ENCODE measurements around the gene TXNRD2. TPM values are rescaled to one million over a fixed set of nuclear protein-coding genes. Genes with fewer than 3 reads are reported as not detected.

The TXNRD2 gene
- total RNA-seq, 1 experiment from 2014 or later = 22.9 TPM

DNA sequence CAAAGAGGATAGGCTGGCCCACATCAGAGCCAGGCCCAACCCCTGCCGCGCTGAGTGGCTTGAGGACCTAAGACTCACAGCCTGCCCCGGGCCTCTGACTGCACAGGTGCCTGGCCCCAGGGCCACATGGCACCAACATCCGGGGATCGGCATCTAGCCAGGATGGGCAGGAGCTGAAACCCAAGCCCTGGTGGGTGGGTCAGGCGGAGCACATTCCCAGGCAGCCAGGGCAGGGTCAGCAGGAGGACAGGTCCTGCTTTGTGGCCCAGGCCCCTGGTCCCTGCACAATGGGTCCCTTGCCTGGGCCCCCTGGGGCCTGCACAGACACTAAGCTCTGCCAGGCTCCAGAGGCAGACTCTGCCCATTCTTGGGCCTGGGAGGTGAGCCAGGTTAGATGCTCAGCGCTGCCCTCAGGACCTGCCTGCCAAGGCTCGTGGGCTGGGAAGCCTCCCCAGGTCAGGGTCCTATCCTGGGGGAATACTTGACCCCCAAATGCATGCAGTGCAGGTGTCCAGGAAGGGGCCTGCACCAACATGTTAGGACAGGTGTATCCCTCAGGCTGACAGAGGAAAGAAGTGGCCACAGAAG is 41.5 kb upstream of the TXNRD2 start:
- no peak overlapping the region for H2BK12ac ChIP-seq (ENCODE audit: insufficient read length, low read depth, low read length)
- no peak overlapping the region for H3K18ac ChIP-seq (ENCODE audit: insufficient read length, low read depth, low read length)
- H4K91ac ChIP-seq (ENCODE audit: insufficient read length, low read depth, low read length) = no peak overlapping the region
- TF ChIP-seq, protein P1, sequence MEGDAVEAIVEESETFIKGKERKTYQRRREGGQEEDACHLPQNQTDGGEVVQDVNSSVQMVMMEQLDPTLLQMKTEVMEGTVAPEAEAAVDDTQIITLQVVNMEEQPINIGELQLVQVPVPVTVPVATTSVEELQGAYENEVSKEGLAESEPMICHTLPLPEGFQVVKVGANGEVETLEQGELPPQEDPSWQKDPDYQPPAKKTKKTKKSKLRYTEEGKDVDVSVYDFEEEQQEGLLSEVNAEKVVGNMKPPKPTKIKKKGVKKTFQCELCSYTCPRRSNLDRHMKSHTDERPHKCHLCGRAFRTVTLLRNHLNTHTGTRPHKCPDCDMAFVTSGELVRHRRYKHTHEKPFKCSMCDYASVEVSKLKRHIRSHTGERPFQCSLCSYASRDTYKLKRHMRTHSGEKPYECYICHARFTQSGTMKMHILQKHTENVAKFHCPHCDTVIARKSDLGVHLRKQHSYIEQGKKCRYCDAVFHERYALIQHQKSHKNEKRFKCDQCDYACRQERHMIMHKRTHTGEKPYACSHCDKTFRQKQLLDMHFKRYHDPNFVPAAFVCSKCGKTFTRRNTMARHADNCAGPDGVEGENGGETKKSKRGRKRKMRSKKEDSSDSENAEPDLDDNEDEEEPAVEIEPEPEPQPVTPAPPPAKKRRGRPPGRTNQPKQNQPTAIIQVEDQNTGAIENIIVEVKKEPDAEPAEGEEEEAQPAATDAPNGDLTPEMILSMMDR (conservative IDR thresholded peaks at IDR 0.05) = no peak
- DNase-seq = no peak
- no peaks in the 10 kb centered on the region for H3K9me3 Mint-ChIP-seq
- no peak overlapping the region for H2BK15ac ChIP-seq (ENCODE audit: low read depth, low read length)
- no peaks in the 10 kb centered on the region for H3K27me3 Mint-ChIP-seq (ENCODE audit: low read depth)
- peaks cover 3% of the 10 kb centered on the region for H4K20me1 ChIP-seq (ENCODE audit: control insufficient read depth, insufficient read depth, insufficient read length)
- peaks cover 5 to 10% of the 10 kb centered on the region in 2 experiments; a peak in 3 of 4 replicates for H3K4me1 Mint-ChIP-seq
- no peak overlapping the region for H4K8ac ChIP-seq (replicated peaks; ENCODE audit: insufficient read length, low read depth, low read length)
- H3K4ac ChIP-seq (ENCODE audit: low read depth, low read length) = no peak overlapping the region
- WGBS (ENCODE audit: extremely low coverage, insufficient read length, low lambda C conversion rate) = no CpG with 5 or more reads among the region's 8 CpGs
- no peak overlapping the region for H2BK5ac ChIP-seq (ENCODE audit: insufficient read length, low read length)
- H2AK5ac ChIP-seq (ENCODE audit: insufficient read length, low read length) = no peak overlapping the region
- no peak overlapping the region for H3K23ac ChIP-seq (ENCODE audit: insufficient read length, low read depth, low read length)
- H2AFZ ChIP-seq (ENCODE audit: low read length) = no peak overlapping the region
- H3K27me3 ChIP-seq (ENCODE audit: insufficient read depth, low read length) = no peaks in the 10 kb centered on the region
- no peak overlapping the region for H2BK20ac ChIP-seq (ENCODE audit: low read depth, low read length, poor library complexity, severe bottlenecking)
- H3K36me3 Mint-ChIP-seq (ENCODE audit: insufficient read depth in 1 of 3, low read depth in 3 of 3) = peaks cover 7 to 23% (median 21%) of the 10 kb centered on the region in 3 experiments; a peak in 6 of 7 replicates
- H3K27ac Mint-ChIP-seq = no peak overlapping the region
- H3K4me3 Mint-ChIP-seq = no peak overlapping the region
- H3K23me2 ChIP-seq (ENCODE audit: insufficient read length, low read depth, low read length, poor library complexity, severe bottlenecking) = no peaks in the 10 kb centered on the region
- H3K4me2 ChIP-seq (ENCODE audit: insufficient read depth, insufficient read length, low read length) = no peak overlapping the region
- no peaks in the 10 kb centered on the region; the same call in 1 of the 2 replicates for H3K4me1 ChIP-seq (ENCODE audit: insufficient read depth, low read length)
- H2BK120ac ChIP-seq (ENCODE audit: low read depth, low read length, poor library complexity, severe bottlenecking) = no peak overlapping the region
- H3T11ph ChIP-seq (ENCODE audit: low read length) = no peak overlapping the region
- no peaks in the 10 kb centered on the region for H3K9me3 ChIP-seq (ENCODE audit: control insufficient read depth, low read depth, low read length)
- no peak overlapping the region for H3K27ac ChIP-seq (ENCODE audit: insufficient read length, low read depth, low read length)
- H3K14ac ChIP-seq (ENCODE audit: insufficient read depth, low read length) = no peak overlapping the region; the same call in 1 of the 2 replicates
- no peak overlapping the region for H3K56ac ChIP-seq (ENCODE audit: insufficient read length, low read depth, low read length)
- H4K5ac ChIP-seq (ENCODE audit: insufficient read length, low read depth, low read length) = no peak overlapping the region
- H3K79me2 ChIP-seq (ENCODE audit: insufficient read depth, low read length) = no peaks in the 10 kb centered on the region
- peaks cover 4% of the 10 kb centered on the region for H3K79me1 ChIP-seq (ENCODE audit: insufficient read depth, low read depth, low read length, poor library complexity, severe bottlenecking)
- H3K9ac ChIP-seq (ENCODE audit: extremely low read depth, insufficient read length, low read length) = no peak overlapping the region
